SK-N-SH (cell line): ENCODE measurements around the gene SIAH3. TPM values are rescaled to one million over a fixed set of nuclear protein-coding genes. Genes with fewer than 3 reads are reported as not detected.

Source experiments
- CTCF ChIA-PET: fragments of 300-600, 350-600 bp; formaldehyde crosslinking; extraction: SDS; loops from one replicate; lab custom pipeline; 2021; lab: Yijun Ruan, JAX
- POLR2A ChIA-PET: fragments of 350-600 bp; sonication (Branson Sonifier 250); formaldehyde crosslinking; extraction: SDS; loops from one replicate; lab custom pipeline; 2020; ENCODE audit warnings: antibody characterized with exemption, inconsistent platforms; lab: Yijun Ruan, JAX
- DNase-seq: peaks from one replicate; pipeline ENCODE4 v3.0.0; 2012
- H2AFZ ChIP-seq: fragments of 200-600 bp; sonication (generic); 2 replicates; pipeline ENCODE4 v1.8.1; 2016; ENCODE audit warnings: antibody characterized with exemption, mild to moderate bottlenecking, low read depth
- H3F3A ChIP-seq: fragments of 200-600 bp; sonication (generic); replicated peaks from 2 replicates; pipeline ENCODE3; 2016; ENCODE audit warnings: antibody characterized with exemption, mild to moderate bottlenecking; ENCODE audit not compliant: insufficient read depth
- H3K27ac ChIP-seq, 2 experiments: fragments of 200-500 bp in 1 of 2; fragments of 200-600 bp in 1 of 2; sonication (Bioruptor generic) in 1 of 2; sonication (generic), shearing (Covaris generic) in 1 of 2; 2 replicates each; pipeline versions ENCODE4 v1.5.1 to v1.6.1; 2014 to 2016; ENCODE audit warnings: low read depth in 2 of 2, inconsistent platforms in 1 of 2, low read length in 1 of 2, mild to moderate bottlenecking in 1 of 2, mixed read lengths in 1 of 2
- H3K27me3 ChIP-seq: fragments of 200-600 bp; sonication (generic), shearing (Covaris generic); 2 replicates; pipeline ENCODE4 v1.6.1; 2016; ENCODE audit warnings: mixed run types; ENCODE audit not compliant: insufficient read depth
- H3K36me3 ChIP-seq, 2 experiments: fragments of 200-500 bp in 1 of 2; fragments of 200-600 bp in 1 of 2; sonication (Bioruptor generic) in 1 of 2; sonication (generic) in 1 of 2; replicated peaks in 1 of 2; 2 replicates each; pipeline versions ENCODE3 to v1.5.1; 2014 to 2016; ENCODE audit warnings: low read length in 1 of 2, mild to moderate bottlenecking in 1 of 2; ENCODE audit not compliant: insufficient read depth in 2 of 2, control insufficient read depth in 1 of 2
- H3K4me1 ChIP-seq, 2 experiments: fragments of 200-500 bp in 1 of 2; fragments of 200-600 bp in 1 of 2; sonication (Bioruptor generic) in 1 of 2; sonication (generic), shearing (Covaris generic) in 1 of 2; 2 replicates each; pipeline versions ENCODE4 v1.5.1 to v1.6.1; 2014 to 2016; ENCODE audit warnings: low read depth in 1 of 2, low read length in 1 of 2, mixed run types in 1 of 2; ENCODE audit not compliant: insufficient read depth in 2 of 2, control insufficient read depth in 1 of 2
- H3K4me2 ChIP-seq: fragments of 200-600 bp; sonication (generic), shearing (Covaris generic); 2 replicates; pipeline ENCODE4 v1.6.1; 2017; ENCODE audit warnings: mixed run types
- H3K4me3 ChIP-seq, 2 experiments: fragments of 200-500 bp in 1 of 2; fragments of 200-600 bp in 1 of 2; sonication (Bioruptor generic) in 1 of 2; sonication (generic), shearing (Covaris generic) in 1 of 2; 2 replicates each; pipeline versions ENCODE4 v1.5.1 to v1.8.1; 2014 to 2016; ENCODE audit warnings: low read depth in 2 of 2, inconsistent platforms in 1 of 2, low read length in 1 of 2, mild to moderate bottlenecking in 1 of 2, mixed read lengths in 1 of 2, moderate library complexity in 1 of 2
- H3K79me2 ChIP-seq: fragments of 200-600 bp; sonication (generic); 2 replicates; pipeline ENCODE4 v1.8.1; 2017; ENCODE audit warnings: mild to moderate bottlenecking; ENCODE audit not compliant: insufficient read depth
- H3K9ac ChIP-seq: fragments of 200-600 bp; sonication (generic); 2 replicates; pipeline ENCODE4 v1.6.1; 2017; ENCODE audit warnings: mixed run types
- H3K9me2 ChIP-seq: fragments of 200-600 bp; sonication (generic); 2 replicates; pipeline ENCODE4 v1.6.1; 2017; ENCODE audit warnings: mixed run types
- H3K9me3 ChIP-seq: fragments of 200-600 bp; sonication (generic); 2 replicates; pipeline ENCODE4 v1.6.1; 2017; ENCODE audit warnings: mixed run types, mild to moderate bottlenecking, moderate library complexity
- H4K20me1 ChIP-seq: fragments of 200-600 bp; sonication (generic); 2 replicates; pipeline ENCODE4 v1.6.1; 2017; ENCODE audit warnings: mild to moderate bottlenecking, mixed run types; ENCODE audit not compliant: insufficient read depth
- EP300 ChIP-seq, 2 experiments: IDR thresholded peaks; 2 replicates each; pipeline versions ENCODE4 v1.4.0 to v1.6.1; 2012; ENCODE audit warnings: borderline replicate concordance in 1 of 2, low read depth in 1 of 2, low read length in 1 of 2
- EZH2phosphoT487 ChIP-seq: fragments of 200-600 bp; sonication (generic); IDR thresholded peaks from 2 replicates; pipeline ENCODE4 v1.6.1; 2017; ENCODE audit warnings: low read depth, mixed run types, mild to moderate bottlenecking, antibody characterized with exemption, moderate library complexity, borderline replicate concordance
- FOSL2 ChIP-seq: IDR thresholded peaks from 2 replicates; pipeline ENCODE4 v1.4.0; 2012; ENCODE audit warnings: low read depth, mild to moderate bottlenecking, moderate library complexity, borderline replicate concordance
- FOXJ3 ChIP-seq: sonication (generic); formaldehyde crosslinking; IDR thresholded peaks from 2 replicates; pipeline ENCODE4 v1.5.1; 2020; ENCODE audit warnings: mild to moderate bottlenecking, missing genetic modification reagents
- FOXM1 ChIP-seq: IDR thresholded peaks from 2 replicates; pipeline ENCODE4 v1.4.0; 2012; ENCODE audit warnings: low read depth, mild to moderate bottlenecking
- GABPA ChIP-seq: IDR thresholded peaks from 2 replicates; pipeline ENCODE4 v1.4.0; 2012; ENCODE audit warnings: low read depth, mild to moderate bottlenecking
- GATA2 ChIP-seq: sonication (generic); formaldehyde crosslinking; IDR thresholded peaks from 2 replicates; pipeline ENCODE4 v1.5.0; 2020; ENCODE audit warnings: mild to moderate bottlenecking, missing genetic modification reagents
- IRF3 ChIP-seq: fragments of 150-350 bp; IDR thresholded peaks from 2 replicates; pipeline ENCODE4 v1.6.1; 2016; ENCODE audit warnings: mild to moderate bottlenecking, low read depth, low read length
- MEF2A ChIP-seq: IDR thresholded peaks from 2 replicates; pipeline ENCODE4 v1.4.0; 2012; ENCODE audit warnings: low read depth, borderline replicate concordance
- NRF1 ChIP-seq: IDR thresholded peaks from 2 replicates; pipeline ENCODE4 v1.6.1; 2012; ENCODE audit warnings: low read depth, mild to moderate bottlenecking, low read length
- RAD21 ChIP-seq: IDR thresholded peaks from 2 replicates; pipeline ENCODE4 v1.6.1; 2012; ENCODE audit warnings: mild to moderate bottlenecking, low read length
- RCOR1 ChIP-seq: fragments of 150-350 bp; IDR thresholded peaks from 2 replicates; pipeline ENCODE4 v1.6.1; 2017; ENCODE audit warnings: antibody characterized with exemption, low read length
- REST ChIP-seq: IDR thresholded peaks from 2 replicates; pipeline ENCODE4 v1.6.1; 2012; ENCODE audit warnings: mild to moderate bottlenecking, low read depth, low read length, moderate library complexity
- RXRA ChIP-seq: IDR thresholded peaks from 2 replicates; pipeline ENCODE4 v1.4.0; 2012; ENCODE audit warnings: low read depth, mild to moderate bottlenecking, borderline replicate concordance
- SMC3 ChIP-seq: IDR thresholded peaks from 2 replicates; pipeline ENCODE4 v1.6.1; 2012; ENCODE audit warnings: low read depth, low read length, improper control_type of control experiment
- TAF1 ChIP-seq: IDR thresholded peaks from 2 replicates; pipeline ENCODE4 v1.6.1; 2012; ENCODE audit warnings: low read depth, mild to moderate bottlenecking, low read length, moderate library complexity, borderline replicate concordance
- TEAD4 ChIP-seq: IDR thresholded peaks from 2 replicates; pipeline ENCODE4 v1.4.0; 2012; ENCODE audit warnings: mild to moderate bottlenecking, borderline replicate concordance; ENCODE audit not compliant: insufficient read depth
- WGBS: methylation state at CpG from one replicate; pipeline ENCODE4 v1.1.6; 2017; ENCODE audit warnings: low lambda C conversion rate; 5-methylcytosine and 5-hydroxymethylcytosine counted together
- polyA plus RNA-seq, 3 experiments: library from polyadenylated mRNA; depleted of rRNA; stranded (reverse); fragments of >200 nt; gene quantifications; 2 replicates each; pipeline ENCODE4 v1.2.3, GENCODE V29; 2012
- TF ChIP-seq, protein P1 (sequence below): IDR thresholded peaks from 2 replicates; pipeline ENCODE4 v1.4.0; 2012; ENCODE audit warnings: low read depth, borderline replicate concordance
- TF ChIP-seq, protein P2 (sequence below): fragments of 200-600 bp; sonication (generic); IDR thresholded peaks from 2 replicates; pipeline ENCODE4 v1.6.1; 2017; ENCODE audit warnings: antibody characterized with exemption, mild to moderate bottlenecking, moderate library complexity
- TF ChIP-seq, protein P3 (sequence below): fragments of 150-350 bp; IDR thresholded peaks from 2 replicates; pipeline ENCODE4 v1.6.1; 2017; ENCODE audit warnings: antibody characterized with exemption, low read length, low read depth, borderline replicate concordance

The SIAH3 gene
- polyA plus RNA-seq, 1 of the 3 experiments (the other 2 are of a cell fraction): 0.08 TPM

DNA sequence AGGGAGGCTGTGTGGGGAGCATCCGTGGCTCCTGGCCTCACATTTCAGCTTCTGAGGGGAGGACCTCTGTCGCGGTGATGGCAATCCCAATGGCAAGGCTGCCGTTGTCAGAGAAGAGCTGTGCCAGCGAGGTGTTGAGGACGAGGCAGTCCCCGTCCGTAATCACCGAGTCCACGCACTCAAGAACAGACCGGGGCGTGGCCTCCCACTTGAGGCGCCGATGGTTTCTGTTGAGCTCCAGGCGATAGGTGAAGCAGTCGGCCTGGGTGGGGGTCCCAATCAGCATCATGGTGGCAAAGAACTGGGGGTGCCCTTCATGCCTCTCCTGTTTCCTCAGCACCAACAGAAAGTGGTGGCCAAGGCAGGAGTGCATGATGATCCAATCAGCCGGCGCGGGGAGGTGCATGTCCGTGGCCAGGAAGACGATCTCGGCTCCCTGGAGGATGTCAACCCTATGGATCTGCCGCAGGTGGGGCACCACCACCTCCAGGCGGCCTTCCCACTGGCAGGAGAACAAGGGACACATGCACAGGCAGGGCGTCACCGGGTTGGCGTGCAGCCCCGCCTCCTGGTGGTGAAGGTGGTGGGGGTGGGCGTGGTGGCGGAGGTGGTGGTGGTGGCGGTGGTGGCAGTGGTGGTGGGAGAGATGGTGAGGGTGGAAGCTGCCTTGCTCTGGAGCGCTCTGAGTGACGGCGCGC, 68.1 kb downstream of the SIAH3 start:
- 93% methylated on average over 34 of the region's 35 CpGs for WGBS
- ChIA-PET POLR2A (no interaction called here), CTCF (interaction anchor here (0.6 to 1.0 kb wide), 5 partner anchors 8 to 399 kb away, joined by 3 to 4 read pairs (median 3); no protein-coding TSS in a partner anchor)
- H4K20me1 ChIP-seq: no peaks in the 10 kb centered on the region
- H3K4me2 ChIP-seq: no peak overlapping the region
- no peaks in the 10 kb centered on the region for H3K9me2 ChIP-seq
- H3K9ac ChIP-seq: no peak overlapping the region
- no peak for TF ChIP-seq TEAD4
- TF ChIP-seq FOSL2: no peak
- TF ChIP-seq RCOR1: no peak
- TF ChIP-seq IRF3: no peak
- no peak for TF ChIP-seq SMC3
- no peak for TF ChIP-seq FOXM1
- TF ChIP-seq EZH2phosphoT487: no peak
- TF ChIP-seq GATA2: no peak
- TF ChIP-seq GABPA: no peak
- TF ChIP-seq, protein P1, sequence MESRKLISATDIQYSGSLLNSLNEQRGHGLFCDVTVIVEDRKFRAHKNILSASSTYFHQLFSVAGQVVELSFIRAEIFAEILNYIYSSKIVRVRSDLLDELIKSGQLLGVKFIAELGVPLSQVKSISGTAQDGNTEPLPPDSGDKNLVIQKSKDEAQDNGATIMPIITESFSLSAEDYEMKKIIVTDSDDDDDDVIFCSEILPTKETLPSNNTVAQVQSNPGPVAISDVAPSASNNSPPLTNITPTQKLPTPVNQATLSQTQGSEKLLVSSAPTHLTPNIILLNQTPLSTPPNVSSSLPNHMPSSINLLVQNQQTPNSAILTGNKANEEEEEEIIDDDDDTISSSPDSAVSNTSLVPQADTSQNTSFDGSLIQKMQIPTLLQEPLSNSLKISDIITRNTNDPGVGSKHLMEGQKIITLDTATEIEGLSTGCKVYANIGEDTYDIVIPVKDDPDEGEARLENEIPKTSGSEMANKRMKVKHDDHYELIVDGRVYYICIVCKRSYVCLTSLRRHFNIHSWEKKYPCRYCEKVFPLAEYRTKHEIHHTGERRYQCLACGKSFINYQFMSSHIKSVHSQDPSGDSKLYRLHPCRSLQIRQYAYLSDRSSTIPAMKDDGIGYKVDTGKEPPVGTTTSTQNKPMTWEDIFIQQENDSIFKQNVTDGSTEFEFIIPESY: no peak
- no peak for TF ChIP-seq RAD21
- TF ChIP-seq MEF2A: no peak
- no peak for TF ChIP-seq RXRA
- TF ChIP-seq NRF1: no peak
- TF ChIP-seq TAF1: no peak
- TF ChIP-seq, protein P2, sequence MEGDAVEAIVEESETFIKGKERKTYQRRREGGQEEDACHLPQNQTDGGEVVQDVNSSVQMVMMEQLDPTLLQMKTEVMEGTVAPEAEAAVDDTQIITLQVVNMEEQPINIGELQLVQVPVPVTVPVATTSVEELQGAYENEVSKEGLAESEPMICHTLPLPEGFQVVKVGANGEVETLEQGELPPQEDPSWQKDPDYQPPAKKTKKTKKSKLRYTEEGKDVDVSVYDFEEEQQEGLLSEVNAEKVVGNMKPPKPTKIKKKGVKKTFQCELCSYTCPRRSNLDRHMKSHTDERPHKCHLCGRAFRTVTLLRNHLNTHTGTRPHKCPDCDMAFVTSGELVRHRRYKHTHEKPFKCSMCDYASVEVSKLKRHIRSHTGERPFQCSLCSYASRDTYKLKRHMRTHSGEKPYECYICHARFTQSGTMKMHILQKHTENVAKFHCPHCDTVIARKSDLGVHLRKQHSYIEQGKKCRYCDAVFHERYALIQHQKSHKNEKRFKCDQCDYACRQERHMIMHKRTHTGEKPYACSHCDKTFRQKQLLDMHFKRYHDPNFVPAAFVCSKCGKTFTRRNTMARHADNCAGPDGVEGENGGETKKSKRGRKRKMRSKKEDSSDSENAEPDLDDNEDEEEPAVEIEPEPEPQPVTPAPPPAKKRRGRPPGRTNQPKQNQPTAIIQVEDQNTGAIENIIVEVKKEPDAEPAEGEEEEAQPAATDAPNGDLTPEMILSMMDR: no peak
- TF ChIP-seq, protein P3, sequence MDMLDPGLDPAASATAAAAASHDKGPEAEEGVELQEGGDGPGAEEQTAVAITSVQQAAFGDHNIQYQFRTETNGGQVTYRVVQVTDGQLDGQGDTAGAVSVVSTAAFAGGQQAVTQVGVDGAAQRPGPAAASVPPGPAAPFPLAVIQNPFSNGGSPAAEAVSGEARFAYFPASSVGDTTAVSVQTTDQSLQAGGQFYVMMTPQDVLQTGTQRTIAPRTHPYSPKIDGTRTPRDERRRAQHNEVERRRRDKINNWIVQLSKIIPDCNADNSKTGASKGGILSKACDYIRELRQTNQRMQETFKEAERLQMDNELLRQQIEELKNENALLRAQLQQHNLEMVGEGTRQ: no peak
- TF ChIP-seq EP300 (IDR thresholded peaks at IDR 0.05; ENCODE audit: borderline replicate concordance in 1 of 2, low read depth in 1 of 2, low read length in 1 of 2): no peak
- TF ChIP-seq REST: no peak
- no peak for TF ChIP-seq FOXJ3 (CRISPR knock-in tag)
- H2AFZ ChIP-seq: no peak overlapping the region
- no peaks in the 10 kb centered on the region for H3K79me2 ChIP-seq
- no peaks in the 10 kb centered on the region for H3F3A ChIP-seq
- no peak for DNase-seq
- no peak overlapping the region for H3K27ac ChIP-seq
- no peaks in the 10 kb centered on the region for H3K9me3 ChIP-seq
- no peaks in the 10 kb centered on the region for H3K27me3 ChIP-seq
- peaks cover 14 to 58% of the 10 kb centered on the region in 2 experiments; a peak in 3 of 4 replicates for H3K4me1 ChIP-seq
- no peak overlapping the region for H3K4me3 ChIP-seq
- no peaks in the 10 kb centered on the region for H3K36me3 ChIP-seq
